HepG2 (cell line): ENCODE results near the gene KLF13. TPM values are rescaled to one million over a fixed set of nuclear protein-coding genes. Genes with fewer than 3 reads are reported as not detected.

Source experiments
- ATF5 ChIP-seq: sonication (generic); formaldehyde crosslinking; IDR thresholded peaks from 2 replicates; pipeline ENCODE4 v1.4.0; 2020; ENCODE audit warnings: mild to moderate bottlenecking, low read depth, missing genetic modification reagents
- CENPT ChIP-seq: sonication (generic); formaldehyde crosslinking; IDR thresholded peaks from 2 replicates; pipeline ENCODE4 v1.8.0; 2022; ENCODE audit warnings: low read depth, mild to moderate bottlenecking, moderate library complexity, missing genetic modification reagents
- DR1 ChIP-seq: sonication (generic); formaldehyde crosslinking; IDR thresholded peaks from 2 replicates; pipeline ENCODE4 v1.8.0; 2021; ENCODE audit warnings: mild to moderate bottlenecking, missing genetic modification reagents, inconsistent platforms
- HMGXB4 ChIP-seq, 2 experiments: sonication (generic) in 1 of 2; formaldehyde crosslinking in 1 of 2; IDR thresholded peaks; 2 replicates each; pipeline versions ENCODE4 v1.4.0 to v1.6.1; 2018 to 2020; ENCODE audit warnings: missing genetic modification reagents in 2 of 2, borderline replicate concordance in 1 of 2, low read depth in 1 of 2, mild to moderate bottlenecking in 1 of 2, missing biosample characterization in 1 of 2
- HNF4G ChIP-seq, 2 experiments: sonication (generic) in 1 of 2; formaldehyde crosslinking in 1 of 2; IDR thresholded peaks; 2 replicates each; pipeline versions ENCODE4 v1.4.0 to v1.6.1; 2011 to 2020; ENCODE audit warnings: borderline replicate concordance in 2 of 2, low read depth in 2 of 2, mild to moderate bottlenecking in 2 of 2, low read length in 1 of 2, missing genetic modification reagents in 1 of 2, moderate library complexity in 1 of 2
- RAD21 ChIP-seq: fragments of 450-650 bp; formaldehyde crosslinking; IDR thresholded peaks from 2 replicates; pipeline ENCODE4 v1.5.0; 2020; ENCODE audit warnings: mild to moderate bottlenecking
- RXRA ChIP-seq: sonication (generic); formaldehyde crosslinking; IDR thresholded peaks from 2 replicates; pipeline ENCODE4 v1.5.1; 2020; ENCODE audit warnings: missing genetic modification reagents
- SKIL ChIP-seq: sonication (generic); formaldehyde crosslinking; IDR thresholded peaks from 2 replicates; pipeline ENCODE4 v1.8.0; 2022; ENCODE audit warnings: missing genetic modification reagents, mild to moderate bottlenecking, moderate library complexity, borderline replicate concordance
- SUZ12 ChIP-seq: fragments of 150-350 bp; IDR thresholded peaks from 2 replicates; pipeline ENCODE4 v1.6.1; 2014; ENCODE audit warnings: low read depth, low read length
- ZBED4 ChIP-seq: sonication (generic); formaldehyde crosslinking; IDR thresholded peaks from 2 replicates; pipeline ENCODE4 v1.4.0; 2020; ENCODE audit warnings: missing genetic modification reagents, borderline replicate concordance
- ZFP41 ChIP-seq: sonication (generic); formaldehyde crosslinking; IDR thresholded peaks from 2 replicates; pipeline ENCODE4 v1.4.0; 2020; ENCODE audit warnings: mild to moderate bottlenecking, missing genetic modification reagents, borderline replicate concordance
- ZNF12 ChIP-seq: sonication (generic); formaldehyde crosslinking; IDR thresholded peaks from 2 replicates; pipeline ENCODE4 v1.5.0; 2020; ENCODE audit warnings: missing genetic modification reagents
- ZNF232 ChIP-seq: sonication (generic); formaldehyde crosslinking; IDR thresholded peaks from 2 replicates; pipeline ENCODE4 v1.4.0; 2020; ENCODE audit warnings: missing genetic modification reagents, borderline replicate concordance
- ZNF512B ChIP-seq: sonication (generic); formaldehyde crosslinking; IDR thresholded peaks from 2 replicates; pipeline ENCODE4 v1.5.1; 2020; ENCODE audit warnings: missing genetic modification reagents, mild to moderate bottlenecking, borderline replicate concordance
- ZNF543 ChIP-seq: sonication (generic); formaldehyde crosslinking; IDR thresholded peaks from 2 replicates; pipeline ENCODE4 v1.4.0; 2020; ENCODE audit warnings: mild to moderate bottlenecking, missing genetic modification reagents
- ZNF768 ChIP-seq: sonication (generic); formaldehyde crosslinking; IDR thresholded peaks from 2 replicates; pipeline ENCODE4 v1.4.0; 2020; ENCODE audit warnings: missing genetic modification reagents
- polyA plus RNA-seq, 8 experiments: library from polyadenylated mRNA; depleted of rRNA in 3 of 8; stranded (reverse) in 7 of 8; unstranded in 1 of 8; fragments of >200 nt; fragmentation: Illumina TruSeq in 4 of 8; extraction: Trizol in 4 of 8; gene quantifications; 2 replicates each; pipeline versions ENCODE4 v1.2.1 to v1.2.3, GENCODE V29; 2011 to 2016; ENCODE audit warnings: low read depth in 4 of 8, missing spikeins in 1 of 8, mixed read lengths in 1 of 8; ENCODE audit not compliant: insufficient read depth in 1 of 8
- total RNA-seq, 5 experiments: library from RNA; depleted of rRNA; stranded (reverse); fragments of >200 nt; fragmentation: Illumina TruSeq; extraction: Trizol; gene quantifications; 2 replicates each; pipeline ENCODE4 v1.2.3, GENCODE V29; 2016; ENCODE audit warnings: low read depth in 1 of 5

Gene KLF13
- total and polyA plus RNA-seq, 2 of the 13 experiments (the other 11 are each of a cell fraction or from before 2014, with no cell fraction given) = 16.8 to 25.1 TPM

- TF ChIP-seq CENPT (CRISPR knock-in tag) (no peak), SUZ12 (no peak), HNF4G (IDR thresholded peaks at IDR 0.05; ENCODE audit: borderline replicate concordance, low read depth, low read length) (0 out of 2 replicates have a peak, but pooled peaks have one; percentile 12), HNF4G (CRISPR knock-in tag; IDR thresholded peaks at IDR 0.05; ENCODE audit: borderline replicate concordance, low read depth) (no peak), DR1 (CRISPR knock-in tag) (no peak), ZNF512B (CRISPR knock-in tag) (no peak), RXRA (CRISPR knock-in tag) (0 out of 2 replicates have a peak, but pooled peaks have one; percentile 19), ZBED4 (CRISPR knock-in tag) (no peak), ZNF768 (no peak), ZNF543 (CRISPR knock-in tag) (no peak), SKIL (CRISPR knock-in tag) (no peak), RAD21 (CRISPR knock-in tag) (no peak), ZNF12 (CRISPR knock-in tag) (no peak), ATF5 (CRISPR knock-in tag) (no peak), ZNF232 (no peak), ZFP41 (no peak), HMGXB4 (CRISPR knock-in tag; IDR thresholded peaks at IDR 0.05; ENCODE audit: borderline replicate concordance in 1 of 2, low read depth in 1 of 2) (0 out of 4 replicates have a peak, but pooled peaks of 1 of the 2 experiments have one; percentile 3)
These were observed 1.2 kb downstream of the KLF13 start (continued) for GRCh38 chr15:31327669-31328427.
